Natural killer cell (primary cell): ENCODE measurements around the gene C19orf81. TPM values are rescaled to one million over a fixed set of nuclear protein-coding genes. Genes with fewer than 3 reads are reported as not detected.

Source experiments
- ATAC-seq, 3 donors: fragments of 150-1000 bp in 2 of 3; fragments of 200-7000 bp in 1 of 3; cut with Tn5 transposase; 1 replicate in 1 of 3; 2 replicates in 2 of 3; pipeline ENCODE4 v1.10.0; 2021; ENCODE audit warnings: mild to moderate bottlenecking in 2 of 3, moderate library complexity in 2 of 3
- DNase-seq, 2 donors: peaks; one replicate each; pipeline versions ENCODE4 v3.0.0 to v3.0.0-alpha.2; 2013 to 2021; ENCODE audit warnings: mixed read lengths in 1 of 2
- H3K27ac ChIP-seq: one replicate; pipeline ENCODE4 v1.5.1; 2013; ENCODE audit warnings: mild to moderate bottlenecking, low read length
- H3K27me3 ChIP-seq: one replicate; pipeline ENCODE4 v1.6.1; 2013; ENCODE audit warnings: low read length; ENCODE audit not compliant: control insufficient read depth, insufficient read depth
- H3K36me3 ChIP-seq: one replicate; pipeline ENCODE4 v1.6.1; 2013; ENCODE audit warnings: low read length; ENCODE audit not compliant: control insufficient read depth, insufficient read depth
- H3K4me1 ChIP-seq: one replicate; pipeline ENCODE4 v1.6.1; 2013; ENCODE audit warnings: low read length; ENCODE audit not compliant: control insufficient read depth, insufficient read depth
- H3K4me3 ChIP-seq: one replicate; pipeline ENCODE4 v1.5.1; 2013; ENCODE audit warnings: low read length
- H3K9me3 ChIP-seq: one replicate; pipeline ENCODE4 v1.6.1; 2013; ENCODE audit warnings: low read length; ENCODE audit not compliant: control insufficient read depth, insufficient read depth
- H3K27ac Mint-ChIP-seq, 2 donors: one replicate each; pipeline ENCODE4 v1.8.0; 2022; ENCODE audit warnings: mild to moderate bottlenecking in 2 of 2, mixed read lengths in 2 of 2, moderate library complexity in 1 of 2
- H3K27me3 Mint-ChIP-seq, 2 donors: one replicate each; pipeline ENCODE4 v1.8.0; 2022; ENCODE audit warnings: low read depth in 2 of 2, mixed read lengths in 2 of 2
- H3K36me3 Mint-ChIP-seq: one replicate; pipeline ENCODE4 v1.8.0; 2022; ENCODE audit warnings: mixed read lengths
- H3K4me1 Mint-ChIP-seq, 2 donors: one replicate each; pipeline ENCODE4 v1.8.0; 2022; ENCODE audit warnings: mixed read lengths in 2 of 2
- H3K4me3 Mint-ChIP-seq: one replicate; pipeline ENCODE4 v1.8.0; 2022; ENCODE audit warnings: mild to moderate bottlenecking, moderate library complexity, mixed read lengths
- H3K9me3 Mint-ChIP-seq, 2 donors: one replicate each; pipeline ENCODE4 v1.8.0; 2022; ENCODE audit warnings: mixed read lengths in 2 of 2
- WGBS: methylation state at CpG from one replicate; pipeline ENCODE4 v1.1.7; 2013; ENCODE audit warnings: missing lambda C conversion rate; ENCODE audit not compliant: insufficient coverage; 5-methylcytosine and 5-hydroxymethylcytosine counted together
- intact Hi-C: fragments of 100-400 bp; cut with micrococcal nuclease; formaldehyde crosslinking; loops from one replicate; pipeline ENCODE4 v1.14.2; 2022
- total RNA-seq, 4 donors: library from RNA; stranded (reverse); fragments of 120-200 nt in 1 of 4; gene quantifications; one replicate each; pipeline versions ENCODE4 v1.2.3 to v1.2.4, GENCODE V29; 2013 to 2022
- TF ChIP-seq, protein P1 (sequence below): fragments of 200-600 bp; IDR thresholded peaks from one replicate; pipeline ENCODE4 v1.8.0; 2022; ENCODE audit warnings: antibody characterized with exemption

Gene C19orf81
- total RNA-seq, 3 donors from 2014 or later (not counting 1 experiment from before 2014, with no cell fraction given), result not detected

DNA sequence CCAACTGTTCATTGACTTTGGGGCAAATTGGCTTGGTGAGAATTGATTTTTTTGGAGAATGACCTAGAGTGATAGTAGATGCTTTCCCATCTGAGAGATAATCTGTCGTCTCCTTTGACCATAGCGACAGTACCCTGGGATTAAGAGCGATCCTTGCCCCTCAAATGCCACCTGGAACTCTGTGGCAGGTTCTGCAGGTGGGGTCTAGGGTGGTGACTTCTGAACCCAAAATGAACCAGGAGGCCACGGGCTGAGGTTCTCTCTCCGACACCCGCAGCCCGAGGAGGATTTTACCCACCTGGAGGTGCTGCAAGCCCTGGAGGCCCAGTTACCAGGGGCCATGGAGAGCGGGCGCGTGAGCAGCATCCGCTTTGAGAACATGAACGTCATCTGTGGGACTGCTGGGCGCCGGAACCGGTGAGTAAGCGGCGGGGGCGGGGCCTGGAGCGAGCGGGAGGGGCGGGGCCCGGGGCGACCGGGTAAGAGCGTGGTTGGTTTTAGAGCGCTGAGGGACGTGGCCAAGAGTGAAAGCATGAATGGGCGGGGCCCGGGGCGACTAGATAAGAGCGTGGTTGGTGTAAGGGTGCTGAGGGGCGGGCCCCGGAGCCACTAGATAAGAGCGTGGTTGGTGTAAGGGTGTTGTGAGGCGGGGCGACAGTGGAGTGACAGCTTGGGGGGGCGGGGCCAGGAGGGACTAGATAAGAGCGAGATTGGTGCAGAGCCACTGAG lies 8.6 kb downstream of the C19orf81 start:
- Histone ChIP-seq H3K36me3 (no peaks in the 10 kb centered on the region), H3K27ac (peak overlapping the region; percentile 2), H3K27me3 (peaks cover 14% of the 10 kb centered on the region), H3K4me3 (no peak overlapping the region), H3K4me1 (peaks cover 18% of the 10 kb centered on the region), H3K9me3 (peaks cover 14% of the 10 kb centered on the region)
- Mint-ChIP-seq H3K4me1 (peaks cover 14% of the 10 kb centered on the region in 2 donors), H3K4me3 (peak overlapping the region; percentile 76), H3K27ac (peak overlapping the region; percentile 64 to 87), H3K9me3 (peaks cover 5 to 8% of the 10 kb centered on the region in 2 donors), H3K27me3 (peaks cover 41 to 45% of the 10 kb centered on the region in 2 donors), H3K36me3 (peaks cover 5% of the 10 kb centered on the region)
- intact Hi-C loops, result no loop called here
- TF ChIP-seq, protein P1, sequence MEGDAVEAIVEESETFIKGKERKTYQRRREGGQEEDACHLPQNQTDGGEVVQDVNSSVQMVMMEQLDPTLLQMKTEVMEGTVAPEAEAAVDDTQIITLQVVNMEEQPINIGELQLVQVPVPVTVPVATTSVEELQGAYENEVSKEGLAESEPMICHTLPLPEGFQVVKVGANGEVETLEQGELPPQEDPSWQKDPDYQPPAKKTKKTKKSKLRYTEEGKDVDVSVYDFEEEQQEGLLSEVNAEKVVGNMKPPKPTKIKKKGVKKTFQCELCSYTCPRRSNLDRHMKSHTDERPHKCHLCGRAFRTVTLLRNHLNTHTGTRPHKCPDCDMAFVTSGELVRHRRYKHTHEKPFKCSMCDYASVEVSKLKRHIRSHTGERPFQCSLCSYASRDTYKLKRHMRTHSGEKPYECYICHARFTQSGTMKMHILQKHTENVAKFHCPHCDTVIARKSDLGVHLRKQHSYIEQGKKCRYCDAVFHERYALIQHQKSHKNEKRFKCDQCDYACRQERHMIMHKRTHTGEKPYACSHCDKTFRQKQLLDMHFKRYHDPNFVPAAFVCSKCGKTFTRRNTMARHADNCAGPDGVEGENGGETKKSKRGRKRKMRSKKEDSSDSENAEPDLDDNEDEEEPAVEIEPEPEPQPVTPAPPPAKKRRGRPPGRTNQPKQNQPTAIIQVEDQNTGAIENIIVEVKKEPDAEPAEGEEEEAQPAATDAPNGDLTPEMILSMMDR, result no peak
- WGBS, result 4% methylated on average over 38 of the region's 38 CpGs
- ATAC-seq (peak; percentile 91 to 95 (median 91)), DNase-seq (peak; percentile 75 to 81)

DNA sequence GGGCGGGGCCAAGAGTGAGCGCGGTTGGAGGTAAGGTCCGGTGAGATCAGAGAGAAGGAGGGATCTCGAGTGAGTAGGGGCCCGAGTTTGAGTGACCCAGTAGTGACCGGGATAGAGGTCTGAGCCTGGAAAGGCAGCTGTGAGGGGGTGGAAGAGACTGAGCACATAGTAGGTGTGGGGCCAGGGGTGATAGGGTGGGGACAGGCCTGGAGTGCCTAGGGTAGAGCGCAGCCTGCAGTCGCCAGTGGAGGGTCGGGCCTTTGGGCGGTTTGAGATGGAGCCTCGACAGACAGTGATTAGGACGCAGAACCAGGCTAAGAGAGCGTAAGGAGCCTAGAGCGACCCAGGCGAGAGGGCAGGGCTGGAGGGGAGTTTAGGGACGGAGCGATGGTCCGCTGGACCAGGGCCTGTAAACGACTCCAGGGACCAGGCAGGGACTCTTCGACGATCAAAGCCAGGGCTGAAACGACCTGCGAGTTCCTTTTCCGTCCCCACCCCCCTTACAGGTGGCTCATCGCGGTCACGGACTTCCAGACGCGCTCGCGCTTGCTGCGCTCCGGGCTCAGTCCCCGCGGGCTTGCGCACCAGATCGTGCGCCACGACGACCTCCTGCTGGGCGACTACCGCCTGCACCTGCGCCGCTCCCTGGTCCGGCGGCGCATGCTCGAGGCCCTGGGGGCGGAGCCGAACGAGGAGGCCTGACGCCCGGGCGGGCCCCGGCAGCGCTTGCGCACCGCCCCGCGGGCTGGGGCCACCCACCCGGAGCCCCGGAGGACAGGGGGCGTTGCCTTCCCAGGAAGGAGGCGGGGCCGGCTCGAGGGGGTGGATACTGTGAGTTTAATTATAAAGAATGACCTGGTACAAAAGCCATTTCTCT lies 9.4 kb downstream of the C19orf81 start:
- Histone ChIP-seq H3K36me3 (no peaks in the 10 kb centered on the region), H3K27ac (peak overlapping the region; percentile 43), H3K4me3 (no peak overlapping the region), H3K4me1 (peaks cover 18% of the 10 kb centered on the region), H3K27me3 (peaks cover 14% of the 10 kb centered on the region), H3K9me3 (peaks cover 14% of the 10 kb centered on the region)
- TF ChIP-seq, protein P1, result no peak
- Mint-ChIP-seq H3K27me3 (peaks cover 41 to 47% of the 10 kb centered on the region in 2 donors), H3K27ac (peak overlapping the region; percentile 41 to 87), H3K4me1 (peaks cover 14% of the 10 kb centered on the region in 2 donors), H3K36me3 (peaks cover 5% of the 10 kb centered on the region), H3K4me3 (peak overlapping the region; percentile 76), H3K9me3 (peaks cover 5 to 8% of the 10 kb centered on the region in 2 donors)
- intact Hi-C loops, result no loop called here
- 3% methylated on average over 67 of the region's 67 CpGs for WGBS
- DNase-seq, result peak; percentile 40 to 73
- peak in 2 of 3 donors; percentile 16 to 29 for ATAC-seq

DNA sequence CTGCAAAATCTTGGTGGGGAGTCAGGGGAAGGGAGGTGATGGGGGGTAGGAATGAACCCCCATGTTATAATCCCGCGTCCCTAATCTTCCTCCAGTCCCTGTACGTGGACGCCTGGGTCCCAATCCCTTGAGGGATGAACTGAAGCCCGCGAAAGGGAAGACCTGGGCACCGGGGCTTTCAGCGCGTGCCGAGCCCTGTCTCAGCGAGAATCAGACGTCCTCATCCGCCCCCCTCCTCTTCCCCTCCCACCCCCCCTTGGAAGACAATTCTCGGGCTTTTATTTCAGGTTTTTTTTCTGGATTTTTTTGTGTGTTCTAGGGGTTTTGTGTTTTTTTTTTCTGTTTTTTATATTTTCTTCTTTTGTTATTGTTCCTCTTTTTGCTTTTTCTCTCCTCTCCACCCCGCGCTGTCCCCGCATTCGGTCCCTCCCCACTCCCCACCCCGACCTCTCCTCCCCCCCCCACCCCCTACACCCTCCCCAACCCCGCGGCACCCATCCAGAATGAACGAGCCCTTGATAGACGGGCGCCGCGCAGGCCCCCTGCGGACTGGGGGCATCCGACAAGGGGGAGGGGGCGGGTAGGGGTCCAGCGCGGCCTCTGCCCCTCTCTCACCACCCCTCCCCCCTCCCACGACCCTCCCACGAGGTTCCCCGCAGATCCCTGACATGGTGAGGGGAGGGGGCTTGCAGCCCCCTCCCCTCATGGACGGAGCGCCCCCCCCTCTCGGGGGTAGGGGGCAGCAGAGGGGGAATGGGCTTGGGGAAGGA lies 10.3 kb downstream of the C19orf81 start:
- peaks cover 14% of the 10 kb centered on the region for H3K27me3 ChIP-seq
- ATAC-seq (no peak), DNase-seq (no peak)
- H3K4me1 Mint-ChIP-seq, result peaks cover 14% of the 10 kb centered on the region in 2 donors
- H3K27ac Mint-ChIP-seq, result no peak overlapping the region
- H3K9me3 ChIP-seq, result peaks cover 14% of the 10 kb centered on the region
- peak overlapping the region; percentile 53 for H3K4me3 Mint-ChIP-seq
- H3K4me1 ChIP-seq, result peaks cover 18% of the 10 kb centered on the region
- H3K36me3 ChIP-seq, result no peaks in the 10 kb centered on the region
- H3K27me3 Mint-ChIP-seq, result peaks cover 39 to 43% of the 10 kb centered on the region in 2 donors
- TF ChIP-seq, protein P1, result no peak
- peaks cover 5 to 7% of the 10 kb centered on the region in 2 donors for H3K9me3 Mint-ChIP-seq
- no peak overlapping the region for H3K27ac ChIP-seq
- H3K36me3 Mint-ChIP-seq, result peaks cover 5% of the 10 kb centered on the region
- WGBS, result 2% methylated on average over 15 of the region's 37 CpGs
- H3K4me3 ChIP-seq, result no peak overlapping the region
- intact Hi-C loops, result no loop called here
